HepG2 (cell line): ENCODE data around the gene VPS52. TPM values are rescaled to one million over a fixed set of nuclear protein-coding genes. Genes with fewer than 3 reads are reported as not detected.
A peak's percentile ranks its signal among the peaks of the same experiment; 100 is the strongest.

Source experiments
- ATAC-seq: fragments of 200-7000 bp; cut with Tn5 transposase; 3 replicates; pipeline ENCODE4 v1.9.1; 2020; ENCODE audit warnings: mild to moderate bottlenecking, moderate library complexity
- BruUV-seq: library from RNA; stranded (reverse); fragments of 400-500 nt; replicated peaks from 2 replicates; lab custom pipeline; 2021; lab: Mats Ljungman, UMichigan
- CTCF ChIA-PET: fragments of 300-600 bp; formaldehyde crosslinking; extraction: SDS; loops from one replicate; lab custom pipeline; 2021; ENCODE audit warnings: low total read pairs, inconsistent platforms, low intra/inter-chr PET ratio; lab: Yijun Ruan, JAX
- POLR2A ChIA-PET: fragments of 350-600 bp; sonication (Branson Sonifier 250); formaldehyde crosslinking; loops from one replicate; lab custom pipeline; 2020; ENCODE audit warnings: antibody characterized with exemption, inconsistent platforms; lab: Yijun Ruan, JAX
- DNase-seq: peaks from one replicate; pipeline ENCODE4 v3.0.0-alpha.2; 2015; ENCODE audit warnings: low spot score
- FAIRE-seq: peaks from 3 replicates; lab custom pipeline; 2011; peaks lifted over from hg19 to GRCh38; lab: Jason Lieb, UNC
- H2AFZ ChIP-seq: one replicate; pipeline ENCODE4 v1.6.1; 2011; ENCODE audit warnings: low read length, inconsistent platforms
- H3K27ac ChIP-seq: fragments of 300-600 bp; 3 replicates; pipeline ENCODE4 v1.8.0; 2011; ENCODE audit warnings: mixed run types, mild to moderate bottlenecking, mixed read lengths, low read length, inconsistent platforms; ENCODE audit not compliant: insufficient read depth; ENCODE audit errors: extremely low read length
- H3K27me3 ChIP-seq, 2 experiments: fragments of 200-600 bp in 1 of 2; 2 replicates in 1 of 2; 3 replicates in 1 of 2; pipeline versions ENCODE4 v1.6.0 to v1.8.0; 2011; ENCODE audit warnings: low read length in 2 of 2, mild to moderate bottlenecking in 2 of 2, moderate library complexity in 2 of 2, inconsistent platforms in 1 of 2; ENCODE audit not compliant: insufficient read depth in 2 of 2, control insufficient read depth in 1 of 2
- H3K36me3 ChIP-seq, 2 experiments: fragments of 200-600 bp in 1 of 2; replicated peaks in 1 of 2; 2 replicates in 1 of 2; 3 replicates in 1 of 2; pipeline versions ENCODE4 v1.5.1 to v1.8.0; 2011; ENCODE audit warnings: low read length in 2 of 2, inconsistent platforms in 1 of 2; ENCODE audit not compliant: insufficient read depth in 2 of 2, control insufficient read depth in 1 of 2
- H3K4me1 ChIP-seq: 2 replicates; pipeline ENCODE4 v1.5.1; 2012; ENCODE audit warnings: low read length, inconsistent platforms; ENCODE audit not compliant: insufficient read depth
- H3K4me2 ChIP-seq: 2 replicates; pipeline ENCODE4 v1.6.0; 2011; ENCODE audit warnings: low read depth, low read length, inconsistent platforms
- H3K4me3 ChIP-seq, 3 experiments: fragments of 200-600 bp in 1 of 3; sonication (generic), shearing (Covaris generic) in 1 of 3; replicated peaks in 1 of 3; 2 replicates each; pipeline ENCODE4 v1.5.1; 2011 to 2016; ENCODE audit warnings: low read length in 3 of 3, inconsistent platforms in 2 of 3, low read depth in 2 of 3, mild to moderate bottlenecking in 2 of 3, control low read depth in 1 of 3, mixed read lengths in 1 of 3; ENCODE audit not compliant: insufficient read depth in 1 of 3
- H3K79me2 ChIP-seq: one replicate; pipeline ENCODE4 v1.6.1; 2011; ENCODE audit warnings: low read length, inconsistent platforms; ENCODE audit not compliant: insufficient read depth
- H3K9ac ChIP-seq: 2 replicates; pipeline ENCODE4 v1.6.0; 2011; ENCODE audit warnings: mild to moderate bottlenecking, low read depth, low read length, inconsistent platforms; ENCODE audit not compliant: insufficient read depth
- H3K9me3 ChIP-seq: 2 replicates; pipeline ENCODE4 v1.5.1; 2012; ENCODE audit warnings: mild to moderate bottlenecking, low read length
- H4K20me1 ChIP-seq: 2 replicates; pipeline ENCODE4 v1.6.0; 2011; ENCODE audit warnings: inconsistent platforms, mild to moderate bottlenecking, low read length, moderate library complexity; ENCODE audit not compliant: insufficient read depth
- AGO2 ChIP-seq: fragments of 200-400 bp; formaldehyde crosslinking; optimal IDR thresholded peaks from 2 replicates; pipeline ENCODE3; 2017; ENCODE audit warnings: mild to moderate bottlenecking, low read depth, low read length, moderate library complexity
- CTCF ChIP-seq: sonication (generic); formaldehyde crosslinking; IDR thresholded peaks from 2 replicates; pipeline ENCODE4 v1.5.0; 2020; ENCODE audit warnings: mild to moderate bottlenecking, missing genetic modification reagents, moderate library complexity
- PBX2 ChIP-seq: IDR thresholded peaks from 2 replicates; pipeline ENCODE4 v1.6.1; 2016; ENCODE audit warnings: control low read depth
- PRMT3 ChIP-seq: sonication (generic); formaldehyde crosslinking; IDR thresholded peaks from 2 replicates; pipeline ENCODE4 v1.8.1; 2022; ENCODE audit warnings: low read depth, mild to moderate bottlenecking, moderate library complexity, missing genetic modification reagents, borderline replicate concordance
- RBFOX2 ChIP-seq: fragments of 200-400 bp; formaldehyde crosslinking; IDR thresholded peaks from 2 replicates; pipeline ENCODE4 v1.6.1; 2017; ENCODE audit warnings: low read depth, mild to moderate bottlenecking, low read length
- ZBTB33 ChIP-seq: sonication (generic); formaldehyde crosslinking; IDR thresholded peaks from 2 replicates; pipeline ENCODE4 v1.4.0; 2020; ENCODE audit warnings: missing genetic modification reagents
- ZNF891 ChIP-seq: sonication (generic); formaldehyde crosslinking; IDR thresholded peaks from 2 replicates; pipeline ENCODE4 v1.5.0; 2020; ENCODE audit warnings: mild to moderate bottlenecking, missing genetic modification reagents
- WGBS: methylation state at CpG from one replicate; pipeline ENCODE4 v1.1.6; 2017; ENCODE audit warnings: low lambda C conversion rate; 5-methylcytosine and 5-hydroxymethylcytosine counted together
- in situ Hi-C: cut with HindIII; loops from 2 replicates; pipeline ENCODE4 v1.10.0; 2017; ENCODE audit warnings: low pct_unique_long_range_greater_than_20kb; ENCODE audit not compliant: extremely low pct_ligation_motif_present
- intact Hi-C: fragments of 100-400 bp; cut with micrococcal nuclease; formaldehyde crosslinking; loops from one replicate; pipeline ENCODE4 v1.10.0; 2022; ENCODE audit not compliant: unreplicated experiment
- polyA plus RNA-seq, 8 experiments: library from polyadenylated mRNA; depleted of rRNA in 3 of 8; stranded (reverse) in 7 of 8; unstranded in 1 of 8; fragments of >200 nt; fragmentation: Illumina TruSeq in 4 of 8; extraction: Trizol in 4 of 8; gene quantifications; 2 replicates each; pipeline versions ENCODE4 v1.2.1 to v1.2.3, GENCODE V29; 2011 to 2016; ENCODE audit warnings: low read depth in 4 of 8, missing spikeins in 1 of 8, mixed read lengths in 1 of 8; ENCODE audit not compliant: insufficient read depth in 1 of 8
- total RNA-seq, 5 experiments: library from RNA; depleted of rRNA; stranded (reverse); fragments of >200 nt; fragmentation: Illumina TruSeq; extraction: Trizol; gene quantifications; 2 replicates each; pipeline ENCODE4 v1.2.3, GENCODE V29; 2016; ENCODE audit warnings: low read depth in 1 of 5
- TF ChIP-seq, protein P1 (sequence below): IDR thresholded peaks from 2 replicates; pipeline ENCODE4 v1.6.1; 2012; ENCODE audit warnings: low read depth, low read length, improper control_type of control experiment

VPS52 gene
- total and polyA plus RNA-seq, 2 of the 13 experiments (the other 11 are each of a cell fraction or from before 2014, with no cell fraction given), result 48.9 to 85.5 TPM

GRCh38 chr6:33211666-33212422 is 59.8 kb downstream of the VPS52 start:
- Histone ChIP-seq H3K4me3 (no peak overlapping the region), H3K36me3 (peaks cover 2 to 9% of the 10 kb centered on the region in 2 experiments; a peak in 4 of 5 replicates), H3K9ac (no peak overlapping the region), H4K20me1 (no peaks in the 10 kb centered on the region), H2AFZ (no peak overlapping the region), H3K9me3 (no peaks in the 10 kb centered on the region), H3K27ac (no peak overlapping the region), H3K4me1 (peaks cover 39% of the 10 kb centered on the region), H3K79me2 (peaks cover 3% of the 10 kb centered on the region), H3K27me3 (peaks cover 9 to 36% of the 10 kb centered on the region in 2 experiments; a peak in 4 of 5 replicates), H3K4me2 (no peak overlapping the region)
- WGBS, result 93% methylated on average over 18 of the region's 18 CpGs
- FAIRE-seq, result no peak
- ChIA-PET POLR2A (interaction anchor here (1.2 to 1.4 kb wide), 2 partner anchors 14 to 36 kb away, joined by 6 to 9 read pairs; no protein-coding TSS in a partner anchor), CTCF (no interaction called here)
- ATAC-seq, result no peak
- in situ Hi-C loops (no loop called here), intact Hi-C loops (no loop called here)
- DNase-seq, result no peak
- TSS peak; percentile 4 for BruUV-seq
- TF ChIP-seq PBX2 (CRISPR knock-in tag), result no peak
- peak; percentile 18 for TF ChIP-seq AGO2
- TF ChIP-seq PRMT3, result no peak
- TF ChIP-seq, protein P1, sequence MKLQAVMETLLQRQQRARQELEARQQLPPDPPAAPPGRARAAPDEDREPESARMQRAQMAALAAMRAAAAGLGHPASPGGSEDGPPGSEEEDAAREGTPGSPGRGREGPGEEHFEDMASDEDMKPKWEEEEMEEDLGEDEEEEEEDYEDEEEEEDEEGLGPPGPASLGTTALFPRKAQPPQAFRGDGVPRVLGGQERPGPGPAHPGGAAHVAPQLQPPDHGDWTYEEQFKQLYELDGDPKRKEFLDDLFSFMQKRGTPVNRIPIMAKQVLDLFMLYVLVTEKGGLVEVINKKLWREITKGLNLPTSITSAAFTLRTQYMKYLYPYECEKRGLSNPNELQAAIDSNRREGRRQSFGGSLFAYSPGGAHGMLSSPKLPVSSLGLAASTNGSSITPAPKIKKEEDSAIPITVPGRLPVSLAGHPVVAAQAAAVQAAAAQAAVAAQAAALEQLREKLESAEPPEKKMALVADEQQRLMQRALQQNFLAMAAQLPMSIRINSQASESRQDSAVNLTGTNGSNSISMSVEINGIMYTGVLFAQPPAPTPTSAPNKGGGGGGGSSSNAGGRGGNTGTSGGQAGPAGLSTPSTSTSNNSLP, result no peak
- TF ChIP-seq CTCF (CRISPR knock-in tag), result peak; percentile 33; the same call in 1 of the 2 replicates
- peak; percentile 52 for TF ChIP-seq RBFOX2
- TF ChIP-seq ZBTB33 (CRISPR knock-in tag), result peak; percentile 31; the same call in 1 of the 2 replicates
- no peak for TF ChIP-seq ZNF891 (CRISPR knock-in tag)
